ENCODE data around the gene ECE2. TPM values are rescaled to one million over a fixed set of nuclear protein-coding genes. Genes with fewer than 3 reads are reported as not detected.

ECE2 gene
- total RNA-seq, 1 donor from 2014 or later = not detected

- FAIRE-seq (no peak), DNase-seq (ENCODE audit: low read depth) (peak; percentile 32)
- H3K4me3 ChIP-seq (ENCODE audit: low read depth, low read length) = no peak overlapping the region
- H3K27me3 ChIP-seq (ENCODE audit: control insufficient read depth, insufficient read depth, low read length) = peaks cover 36% of the 10 kb centered on the region
- TF ChIP-seq, protein P1, sequence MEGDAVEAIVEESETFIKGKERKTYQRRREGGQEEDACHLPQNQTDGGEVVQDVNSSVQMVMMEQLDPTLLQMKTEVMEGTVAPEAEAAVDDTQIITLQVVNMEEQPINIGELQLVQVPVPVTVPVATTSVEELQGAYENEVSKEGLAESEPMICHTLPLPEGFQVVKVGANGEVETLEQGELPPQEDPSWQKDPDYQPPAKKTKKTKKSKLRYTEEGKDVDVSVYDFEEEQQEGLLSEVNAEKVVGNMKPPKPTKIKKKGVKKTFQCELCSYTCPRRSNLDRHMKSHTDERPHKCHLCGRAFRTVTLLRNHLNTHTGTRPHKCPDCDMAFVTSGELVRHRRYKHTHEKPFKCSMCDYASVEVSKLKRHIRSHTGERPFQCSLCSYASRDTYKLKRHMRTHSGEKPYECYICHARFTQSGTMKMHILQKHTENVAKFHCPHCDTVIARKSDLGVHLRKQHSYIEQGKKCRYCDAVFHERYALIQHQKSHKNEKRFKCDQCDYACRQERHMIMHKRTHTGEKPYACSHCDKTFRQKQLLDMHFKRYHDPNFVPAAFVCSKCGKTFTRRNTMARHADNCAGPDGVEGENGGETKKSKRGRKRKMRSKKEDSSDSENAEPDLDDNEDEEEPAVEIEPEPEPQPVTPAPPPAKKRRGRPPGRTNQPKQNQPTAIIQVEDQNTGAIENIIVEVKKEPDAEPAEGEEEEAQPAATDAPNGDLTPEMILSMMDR (IDR thresholded peaks at IDR 0.05; ENCODE audit: insufficient read depth, low read length, severe bottlenecking) = no peak
- H3K36me3 ChIP-seq (ENCODE audit: control insufficient read depth, insufficient read depth, low read length) = no peaks in the 10 kb centered on the region
Observed at GRCh38 chr3:184230603-184231528, 45.0 kb upstream of the ECE2 start.

DNA sequence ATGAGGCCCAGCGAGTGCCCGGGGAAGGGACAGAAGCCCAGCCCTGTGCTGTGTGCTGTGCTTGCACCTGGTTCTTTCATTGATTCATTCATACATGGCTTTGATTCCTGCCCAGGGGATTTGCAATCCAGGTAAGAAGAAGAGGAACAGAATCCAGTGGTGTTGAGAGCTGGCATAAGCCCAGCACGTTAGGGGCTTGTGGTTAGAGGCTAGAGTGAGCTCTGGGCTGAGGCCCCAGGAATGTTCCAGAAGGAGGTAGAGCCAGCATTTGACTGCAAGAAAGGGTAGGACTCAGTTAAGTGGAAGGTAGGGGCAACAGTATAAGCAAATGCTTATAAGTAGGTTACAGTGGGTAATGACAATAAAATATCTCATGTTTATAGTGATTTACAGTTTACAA, 44.2 kb upstream of the ECE2 start:
- Histone ChIP-seq H3K27me3 (ENCODE audit: control insufficient read depth, insufficient read depth, low read length) (peaks cover 36% of the 10 kb centered on the region), H3K4me3 (ENCODE audit: low read depth, low read length) (no peak overlapping the region), H3K36me3 (ENCODE audit: control insufficient read depth, insufficient read depth, low read length) (no peaks in the 10 kb centered on the region)
- DNase-seq (ENCODE audit: low read depth) (no peak), FAIRE-seq (no peak)
- TF ChIP-seq, protein P1 (IDR thresholded peaks at IDR 0.05; ENCODE audit: insufficient read depth, low read length, severe bottlenecking) = no peak

GRCh38 chr3:184233127-184233843, 42.5 kb upstream of the ECE2 start:
- TF ChIP-seq, protein P1 (IDR thresholded peaks at IDR 0.05; ENCODE audit: insufficient read depth, low read length, severe bottlenecking) = no peak
- Histone ChIP-seq H3K36me3 (ENCODE audit: control insufficient read depth, insufficient read depth, low read length) (no peaks in the 10 kb centered on the region), H3K27me3 (ENCODE audit: control insufficient read depth, insufficient read depth, low read length) (peaks cover 30% of the 10 kb centered on the region), H3K4me3 (ENCODE audit: low read depth, low read length) (no peak overlapping the region)
- DNase-seq (ENCODE audit: low read depth) (no peak), FAIRE-seq (no peak)

- H3K27me3 ChIP-seq (ENCODE audit: control insufficient read depth, insufficient read depth, low read length) = peaks cover 21% of the 10 kb centered on the region
- TF ChIP-seq, protein P1 (IDR thresholded peaks at IDR 0.05; ENCODE audit: insufficient read depth, low read length, severe bottlenecking) = peak; percentile 30
- peak; percentile 92 for DNase-seq (ENCODE audit: low read depth)
- no peak overlapping the region for H3K4me3 ChIP-seq (ENCODE audit: low read depth, low read length)
- no peak for FAIRE-seq
- H3K36me3 ChIP-seq (ENCODE audit: control insufficient read depth, insufficient read depth, low read length) = no peaks in the 10 kb centered on the region
Observed at GRCh38 chr3:184234224-184234623, 41.6 kb upstream of the ECE2 start.

DNA sequence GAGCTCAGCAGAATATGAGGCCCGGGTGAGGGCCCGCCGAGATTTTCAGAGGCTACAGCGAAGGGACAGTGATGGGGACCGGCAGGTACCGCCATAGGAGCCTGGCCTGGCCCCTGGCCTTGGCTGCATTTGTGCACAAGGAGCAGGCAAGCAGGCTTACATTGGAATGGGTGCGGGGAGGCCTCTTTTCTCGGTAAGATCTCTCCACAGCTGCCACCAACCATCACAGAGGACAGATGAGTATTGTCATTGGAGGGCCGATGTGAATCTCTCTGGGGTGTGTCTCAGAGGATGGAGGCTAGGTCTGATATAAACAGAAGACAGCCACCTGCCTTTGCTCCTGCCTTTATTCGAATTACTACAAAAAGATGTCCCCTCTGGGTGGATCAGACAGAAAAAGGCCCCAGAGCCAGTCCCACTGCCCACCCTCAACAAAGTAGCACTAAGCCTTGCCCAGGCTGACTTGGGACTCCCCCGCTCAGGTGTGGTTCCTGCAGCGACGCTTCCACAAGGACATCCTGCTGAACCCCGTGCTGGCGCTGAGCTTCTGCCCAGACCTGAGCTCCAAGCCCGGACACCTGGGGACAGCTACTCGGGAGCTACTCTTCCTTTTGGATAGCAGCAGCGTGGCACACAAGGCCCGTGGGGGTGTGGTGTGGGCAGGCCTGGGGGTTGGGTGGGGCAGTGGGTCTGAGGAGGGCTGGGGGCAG, 41.0 kb upstream of the ECE2 start:
- DNase-seq (ENCODE audit: low read depth) (no peak), FAIRE-seq (no peak)
- no peak overlapping the region for H3K4me3 ChIP-seq (ENCODE audit: low read depth, low read length)
- H3K36me3 ChIP-seq (ENCODE audit: control insufficient read depth, insufficient read depth, low read length) = no peaks in the 10 kb centered on the region
- H3K27me3 ChIP-seq (ENCODE audit: control insufficient read depth, insufficient read depth, low read length) = peaks cover 18% of the 10 kb centered on the region
- TF ChIP-seq, protein P1 (IDR thresholded peaks at IDR 0.05; ENCODE audit: insufficient read depth, low read length, severe bottlenecking) = no peak

Measured in bronchial epithelial cell (primary cell).